HUES48 (cell line): ENCODE data around the gene RTN4IP1.

Experiments
- H3K27ac ChIP-seq: one replicate; pipeline ENCODE4 v1.7.0; 2013; ENCODE audit warnings: low read depth, low read length, inconsistent platforms
- H3K27me3 ChIP-seq: 2 replicates; pipeline ENCODE4 v1.6.1; 2013; ENCODE audit warnings: mild to moderate bottlenecking, low read length; ENCODE audit not compliant: control insufficient read depth, insufficient read depth
- H3K36me3 ChIP-seq: 2 replicates; pipeline ENCODE4 v1.6.1; 2013; ENCODE audit warnings: low read length; ENCODE audit not compliant: control insufficient read depth, insufficient read depth
- H3K4me1 ChIP-seq: 2 replicates; pipeline ENCODE4 v1.6.1; 2013; ENCODE audit warnings: mild to moderate bottlenecking, low read length; ENCODE audit not compliant: control insufficient read depth, insufficient read depth
- H3K4me3 ChIP-seq: 2 replicates; pipeline ENCODE4 v1.5.1; 2013; ENCODE audit warnings: mild to moderate bottlenecking, low read depth, low read length
- H3K9ac ChIP-seq: 2 replicates; pipeline ENCODE4 v1.6.1; 2013; ENCODE audit warnings: mild to moderate bottlenecking, low read depth, low read length, moderate library complexity
- H3K9me3 ChIP-seq: 2 replicates; pipeline ENCODE4 v1.6.1; 2013; ENCODE audit warnings: low read length; ENCODE audit not compliant: control insufficient read depth, insufficient read depth

Gene RTN4IP1

DNA sequence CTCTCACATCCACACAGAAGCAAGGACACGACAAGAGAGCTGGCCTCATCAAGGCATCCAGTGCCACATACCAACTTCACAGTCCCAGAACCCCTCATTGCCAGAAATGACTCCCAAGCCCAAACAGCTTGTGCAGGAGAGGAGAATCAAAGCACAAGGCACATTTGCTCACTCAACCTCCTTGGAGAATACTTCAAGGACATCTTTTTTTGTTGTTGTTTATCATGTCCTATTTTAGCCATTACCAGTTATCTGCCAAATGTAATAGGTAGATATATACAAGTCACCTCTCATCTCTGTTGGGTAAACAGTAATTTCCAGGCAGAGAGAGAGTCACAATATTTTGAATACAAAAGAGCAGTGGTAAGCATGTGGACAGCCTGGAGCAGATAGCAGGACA is 47.8 kb downstream of the RTN4IP1 start:
- peaks cover 51% of the 10 kb centered on the region for H3K36me3 ChIP-seq

DNA sequence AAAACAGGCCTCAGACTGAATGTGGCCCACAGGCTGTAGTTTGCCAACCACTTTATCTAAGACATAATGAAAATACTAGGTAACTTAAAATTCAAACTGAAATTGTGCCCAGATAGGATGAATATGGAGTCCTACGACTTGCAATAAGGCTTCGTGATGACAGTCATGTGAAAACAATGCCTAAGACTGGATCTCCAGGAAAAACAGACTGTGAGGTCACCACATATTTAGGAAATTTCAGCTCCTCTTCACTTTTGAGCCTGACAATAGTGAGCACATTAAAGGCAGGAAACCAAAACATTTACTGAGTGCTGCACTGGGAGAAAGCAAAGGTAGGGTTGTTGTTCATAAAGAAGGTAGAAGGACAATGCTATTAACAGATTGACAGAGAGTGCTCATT is 50.0 kb downstream of the RTN4IP1 start:
- H3K4me1 ChIP-seq: no peaks in the 10 kb centered on the region
- no peaks in the 10 kb centered on the region for H3K9me3 ChIP-seq
- H3K27ac ChIP-seq: no peak overlapping the region
- no peaks in the 10 kb centered on the region for H3K27me3 ChIP-seq
- H3K9ac ChIP-seq: no peak overlapping the region
- no peak overlapping the region for H3K4me3 ChIP-seq
- H3K36me3 ChIP-seq: peaks cover 47% of the 10 kb centered on the region

More for the DNA sequence above, 47.8 kb downstream of the RTN4IP1 start:
- peaks cover 11% of the 10 kb centered on the region for H3K4me1 ChIP-seq
- no peaks in the 10 kb centered on the region for H3K9me3 ChIP-seq
- no peak overlapping the region for H3K27ac ChIP-seq
- no peak overlapping the region for H3K4me3 ChIP-seq
- no peak overlapping the region for H3K9ac ChIP-seq
- no peaks in the 10 kb centered on the region for H3K27me3 ChIP-seq

DNA sequence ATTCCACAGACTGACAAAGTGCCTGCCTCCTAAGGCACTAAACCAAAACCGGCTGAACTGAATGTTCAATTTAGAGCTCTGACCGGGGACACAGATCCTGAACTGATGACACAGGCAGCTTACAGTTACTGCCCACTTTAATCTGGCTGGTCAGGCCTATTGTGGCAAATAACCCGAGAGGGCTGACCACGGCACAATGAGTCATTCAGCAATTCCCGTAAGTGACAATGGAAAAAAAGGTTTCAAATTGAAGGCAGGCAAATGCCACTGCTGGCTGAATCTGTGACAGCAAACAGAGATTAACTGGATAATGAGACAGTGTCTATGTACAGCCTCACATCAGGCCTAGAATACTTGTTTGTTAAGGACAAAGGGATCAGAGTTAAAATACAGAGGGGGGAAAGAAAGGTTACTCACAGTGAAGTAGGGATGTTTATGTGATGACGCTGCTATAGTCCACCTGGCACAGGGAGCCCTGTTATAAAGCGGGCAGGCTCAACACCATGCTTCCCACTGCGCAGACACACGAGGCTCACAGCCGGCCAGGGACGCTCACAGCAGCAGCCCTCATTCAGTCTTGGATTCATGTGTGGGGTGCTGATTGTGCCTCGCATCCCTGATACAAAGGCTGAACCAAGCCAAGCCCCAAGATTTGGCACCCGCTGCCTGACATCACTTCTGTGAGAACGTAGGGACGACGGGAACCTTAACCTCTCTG is 54.4 kb downstream of the RTN4IP1 start:
- H3K4me1 ChIP-seq: no peaks in the 10 kb centered on the region
- H3K4me3 ChIP-seq: no peak overlapping the region
- H3K27ac ChIP-seq: no peak overlapping the region
- H3K27me3 ChIP-seq: no peaks in the 10 kb centered on the region
- H3K36me3 ChIP-seq: peaks cover 39% of the 10 kb centered on the region
- no peak overlapping the region for H3K9ac ChIP-seq
- H3K9me3 ChIP-seq: no peaks in the 10 kb centered on the region

DNA sequence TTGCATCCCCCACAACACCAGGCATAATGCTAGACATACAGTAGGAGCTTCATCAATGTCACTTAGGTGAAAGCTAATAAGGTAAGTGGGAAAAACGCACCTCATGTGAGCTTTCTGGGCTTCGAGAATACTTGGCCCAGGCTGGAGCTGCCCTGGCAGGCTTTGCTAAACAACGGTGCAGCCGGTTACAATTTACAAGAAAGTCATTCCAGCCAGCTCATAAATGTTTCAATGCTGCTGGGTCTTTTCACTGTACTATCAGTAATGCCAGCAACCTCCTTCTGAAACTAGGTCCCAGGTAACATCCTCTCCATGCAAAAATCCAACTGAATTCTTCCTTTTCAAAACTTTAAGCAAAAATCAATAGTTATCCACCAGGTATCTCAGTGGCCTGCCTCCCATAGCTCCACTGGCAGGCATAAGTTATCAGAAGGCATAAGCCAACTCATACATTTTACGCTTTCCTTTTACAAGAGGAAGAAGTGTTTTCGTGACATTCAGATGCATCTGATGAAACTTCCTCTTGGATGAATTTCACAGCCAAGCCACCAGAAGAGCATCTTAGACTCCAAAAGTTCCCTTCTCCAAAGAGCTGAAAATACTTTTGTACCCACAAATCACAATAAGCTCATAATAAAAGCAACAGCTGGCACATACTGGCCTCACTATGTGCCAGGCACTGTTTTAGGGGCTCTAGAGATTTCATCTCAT is 56.3 kb downstream of the RTN4IP1 start:
- Histone ChIP-seq H3K9ac (no peak overlapping the region), H3K9me3 (no peaks in the 10 kb centered on the region), H3K4me1 (no peaks in the 10 kb centered on the region), H3K36me3 (peaks cover 41% of the 10 kb centered on the region), H3K4me3 (no peak overlapping the region), H3K27ac (no peak overlapping the region), H3K27me3 (no peaks in the 10 kb centered on the region)

DNA sequence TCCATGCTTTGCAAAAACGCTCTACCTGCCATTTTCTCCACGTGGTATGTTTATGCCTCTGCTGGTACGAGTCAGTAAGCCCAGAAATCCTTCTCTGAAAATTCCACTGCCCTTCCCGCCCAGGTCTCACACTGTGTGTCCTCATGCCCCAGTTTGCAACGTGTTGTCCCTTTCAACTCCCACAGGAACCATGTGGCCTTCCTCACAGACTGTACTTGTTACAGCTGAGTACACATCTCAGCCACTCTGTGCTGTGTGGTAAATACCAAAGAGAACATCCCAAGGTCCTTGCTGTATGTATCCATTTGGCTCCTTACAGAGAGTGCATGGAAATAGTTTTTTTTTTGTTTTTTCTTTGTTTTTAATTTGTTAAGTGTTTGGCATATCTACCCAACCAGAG is 56.9 kb downstream of the RTN4IP1 start:
- H3K27me3 ChIP-seq: no peaks in the 10 kb centered on the region
- H3K4me3 ChIP-seq: no peak overlapping the region
- no peaks in the 10 kb centered on the region for H3K4me1 ChIP-seq
- peaks cover 36% of the 10 kb centered on the region for H3K36me3 ChIP-seq
- H3K9ac ChIP-seq: no peak overlapping the region
- no peaks in the 10 kb centered on the region for H3K9me3 ChIP-seq
- H3K27ac ChIP-seq: no peak overlapping the region

DNA sequence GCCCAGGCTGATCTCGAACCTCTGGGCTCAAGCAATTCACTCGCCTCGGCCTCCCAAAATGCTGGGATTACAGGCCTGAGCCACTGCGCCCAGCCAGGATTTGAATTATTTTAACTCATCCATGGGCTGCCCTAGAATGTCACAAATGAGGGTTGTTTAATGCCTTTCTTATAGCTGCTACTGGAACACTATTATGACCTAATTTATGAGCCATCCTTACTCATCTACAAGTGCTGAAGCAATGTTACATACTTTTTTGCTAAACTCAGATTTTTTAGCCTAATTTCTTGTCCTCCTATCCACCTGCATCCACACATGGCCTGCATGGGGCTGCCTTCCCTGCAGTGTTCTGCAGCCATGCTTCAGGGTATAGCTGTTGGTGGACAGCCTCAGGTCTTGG is 59.9 kb downstream of the RTN4IP1 start:
- Histone ChIP-seq H3K27ac (no peak overlapping the region), H3K9ac (no peak overlapping the region), H3K36me3 (peaks cover 35% of the 10 kb centered on the region), H3K27me3 (no peaks in the 10 kb centered on the region), H3K4me1 (peaks cover 5% of the 10 kb centered on the region; the same call in 1 of the 2 replicates), H3K4me3 (no peak overlapping the region), H3K9me3 (no peaks in the 10 kb centered on the region)

DNA sequence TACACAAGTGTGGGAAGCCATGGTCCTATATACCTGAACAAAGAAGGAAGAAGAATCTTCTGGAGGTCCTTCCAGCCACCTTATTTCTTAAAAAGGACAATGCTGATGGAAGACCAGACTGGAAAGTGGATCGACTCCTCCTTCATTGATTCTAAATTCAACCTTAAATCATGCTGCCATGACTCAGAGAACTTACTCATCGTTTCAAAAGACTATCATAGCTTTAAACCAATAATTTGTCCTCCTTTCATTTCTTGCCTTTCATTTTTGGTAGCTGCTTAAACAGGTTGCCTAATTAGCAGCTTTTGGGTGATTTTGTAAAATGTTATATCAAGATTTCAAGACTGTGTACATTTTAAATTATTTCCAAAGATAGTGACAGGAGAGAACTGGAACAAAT is 60.8 kb downstream of the RTN4IP1 start:
- H3K9me3 ChIP-seq: no peaks in the 10 kb centered on the region
- peaks cover 11% of the 10 kb centered on the region for H3K4me1 ChIP-seq
- no peak overlapping the region for H3K4me3 ChIP-seq
- H3K9ac ChIP-seq: no peak overlapping the region
- no peaks in the 10 kb centered on the region for H3K27me3 ChIP-seq
- peaks cover 35% of the 10 kb centered on the region for H3K36me3 ChIP-seq
- H3K27ac ChIP-seq: no peak overlapping the region

DNA sequence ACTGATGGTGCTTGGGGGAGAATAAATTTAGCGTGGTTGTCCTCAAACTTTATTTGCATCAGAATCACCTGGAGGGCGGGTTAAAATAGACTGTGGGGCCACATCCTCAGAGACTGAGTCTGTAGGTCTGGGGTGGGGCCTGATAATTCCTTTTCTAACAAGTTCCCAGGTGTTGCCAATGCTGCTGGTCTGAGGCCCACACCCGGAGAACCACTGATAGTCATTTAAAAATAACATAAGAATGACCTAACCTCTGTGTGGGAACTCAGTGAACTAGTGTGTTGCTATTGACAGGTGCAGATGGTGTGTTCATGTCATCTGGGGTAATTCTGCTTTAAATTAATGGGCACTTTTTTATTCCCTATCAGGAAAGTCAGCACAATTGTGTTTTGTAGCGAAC is 64.8 kb downstream of the RTN4IP1 start:
- Histone ChIP-seq H3K4me3 (no peak overlapping the region), H3K27me3 (no peaks in the 10 kb centered on the region), H3K27ac (no peak overlapping the region), H3K4me1 (peaks cover 11% of the 10 kb centered on the region), H3K9ac (no peak overlapping the region), H3K36me3 (peaks cover 10% of the 10 kb centered on the region; the same call in 1 of the 2 replicates), H3K9me3 (no peaks in the 10 kb centered on the region)

DNA sequence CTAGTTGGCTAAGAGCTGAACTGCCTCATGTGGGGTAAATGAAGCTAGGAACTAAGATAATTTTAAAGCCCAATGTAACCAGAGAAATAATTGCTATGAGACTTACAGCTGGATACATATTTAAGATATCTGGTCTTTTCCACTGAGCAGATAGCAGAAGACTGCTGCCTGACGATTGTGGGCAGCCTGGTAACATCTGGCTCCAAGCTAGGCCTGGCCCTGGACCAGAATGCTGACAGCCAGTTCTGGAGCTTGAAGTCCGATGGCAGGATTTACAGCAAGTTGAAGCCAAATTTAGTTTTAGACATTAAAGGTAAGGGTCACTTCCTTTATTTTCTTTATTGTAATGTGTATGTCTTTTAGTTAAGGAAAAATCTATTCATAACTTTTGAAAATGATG is 65.7 kb downstream of the RTN4IP1 start:
- Histone ChIP-seq H3K4me3 (no peak overlapping the region), H3K27ac (no peak overlapping the region), H3K27me3 (no peaks in the 10 kb centered on the region), H3K36me3 (peaks cover 7% of the 10 kb centered on the region; the same call in 1 of the 2 replicates), H3K9ac (no peak overlapping the region), H3K4me1 (peaks cover 11% of the 10 kb centered on the region), H3K9me3 (no peaks in the 10 kb centered on the region)

DNA sequence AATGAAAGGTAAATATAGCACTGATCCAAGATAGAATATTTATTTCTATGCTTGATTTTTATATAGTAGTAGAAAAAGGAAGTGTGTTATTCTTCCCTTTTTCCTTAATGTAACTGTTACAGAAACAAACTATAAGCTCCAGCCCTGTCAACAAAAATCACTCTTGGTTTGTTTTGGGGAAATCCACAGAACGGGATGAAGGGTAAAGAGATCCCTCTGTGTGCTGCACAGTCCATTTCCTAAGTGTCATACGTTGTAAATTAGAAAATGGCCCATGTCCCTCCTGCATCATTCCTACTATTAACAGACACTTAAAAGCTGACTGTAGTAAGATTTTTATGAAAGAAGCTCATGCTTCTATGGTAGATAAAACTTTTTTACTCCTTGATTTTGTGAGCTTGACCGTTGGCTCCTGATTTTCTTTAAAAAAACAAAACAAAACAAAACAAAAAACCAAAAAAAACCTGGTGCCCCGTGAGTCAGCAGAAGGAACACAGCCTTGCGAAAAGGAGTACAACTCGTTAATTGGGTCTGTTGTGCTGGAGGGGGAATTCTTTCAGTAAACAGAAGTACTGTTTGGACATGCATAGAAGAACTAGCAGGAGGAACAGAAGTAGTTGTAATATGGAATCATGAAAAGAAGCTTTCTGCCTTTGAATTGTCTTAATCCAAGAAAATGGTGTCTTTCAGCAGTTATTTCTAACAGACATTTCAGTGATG is 67.5 kb downstream of the RTN4IP1 start:
- Histone ChIP-seq H3K4me3 (no peak overlapping the region), H3K27ac (no peak overlapping the region), H3K9ac (no peak overlapping the region), H3K4me1 (peaks cover 11% of the 10 kb centered on the region), H3K27me3 (no peaks in the 10 kb centered on the region), H3K36me3 (peaks cover 2% of the 10 kb centered on the region; the same call in 1 of the 2 replicates), H3K9me3 (no peaks in the 10 kb centered on the region)
